Neural crest cell (in vitro differentiated cells): ENCODE measurements around the gene DCUN1D1. TPM values are rescaled to one million over a fixed set of nuclear protein-coding genes. Genes with fewer than 3 reads are reported as not detected.

Source experiments
- DNase-seq: peaks from one replicate; pipeline ENCODE4 v3.0.0; 2021; ENCODE audit warnings: low read depth, mixed read lengths, low spot score
- H3K27ac Mint-ChIP-seq: one replicate; pipeline ENCODE4 v1.8.0; 2021; ENCODE audit warnings: mild to moderate bottlenecking, mixed read lengths; ENCODE audit not compliant: unreplicated experiment
- H3K27me3 Mint-ChIP-seq: 2 replicates; pipeline ENCODE4 v1.8.0; 2021; ENCODE audit warnings: low read depth, mild to moderate bottlenecking, mixed read lengths
- H3K36me3 Mint-ChIP-seq: 2 replicates; pipeline ENCODE4 v1.8.0; 2021; ENCODE audit warnings: low read depth, mild to moderate bottlenecking, mixed read lengths
- H3K4me1 Mint-ChIP-seq: 2 replicates; pipeline ENCODE4 v1.8.0; 2021; ENCODE audit warnings: mixed read lengths
- H3K4me3 Mint-ChIP-seq: one replicate; pipeline ENCODE4 v1.8.0; 2021; ENCODE audit warnings: mild to moderate bottlenecking, mixed read lengths
- H3K9me3 Mint-ChIP-seq: 2 replicates; pipeline ENCODE4 v1.8.0; 2021; ENCODE audit warnings: mixed read lengths
- CTCF ChIP-seq: fragments of 200-600 bp; sonication (generic); conservative IDR thresholded peaks from 2 replicates; pipeline ENCODE4 v1.5.0; 2021; ENCODE audit warnings: antibody characterized with exemption, mild to moderate bottlenecking
- long read RNA-seq: library from polyadenylated mRNA; unstranded; transcript quantifications from one replicate; pipeline ENCODE4 v2.0.0, GENCODE V29; 2020
- total RNA-seq: library from RNA; stranded (reverse); gene quantifications from 2 replicates; pipeline ENCODE4 v1.2.1, GENCODE V29; 2021

DCUN1D1 gene
- total RNA-seq, result 48.3 and 57.6 TPM in 2 replicates
- long read RNA-seq, full-length matches to known transcripts, result 24 of 41 reads
- long read RNA-seq, partial matches to known transcripts, result 2 of 41 reads
- long read RNA-seq, other reads (novel, unspliced or antisense), result 15 of 41 reads

- H3K4me3 Mint-ChIP-seq, result peak within 1 kb of the TSS; percentile 94
- peaks cover 3% of the 10 kb centered on the region for H3K36me3 Mint-ChIP-seq
- peak within 1 kb of the TSS; percentile 41 for H3K27ac Mint-ChIP-seq
- no peaks in the 10 kb centered on the region for H3K27me3 Mint-ChIP-seq
- DNase-seq, result peak; percentile 90
- H3K9me3 Mint-ChIP-seq, result no peaks in the 10 kb centered on the region
- peaks cover 27% of the 10 kb centered on the region for H3K4me1 Mint-ChIP-seq
- no peak for TF ChIP-seq CTCF
Measured at GRCh38 chr3:182980204-182981037, at the start of gene DCUN1D1. TSS of gene DCUN1D1 (minus strand) at chr3:182980538. CDS start at chr3:182980489, 49 bp downstream.

GRCh38 chr3:183028416-183028815 is 48.1 kb upstream of the DCUN1D1 start:
- Mint-ChIP-seq H3K27ac (no peak overlapping the region), H3K9me3 (peaks cover 6% of the 10 kb centered on the region), H3K4me3 (no peak overlapping the region), H3K36me3 (peaks cover 30% of the 10 kb centered on the region), H3K4me1 (no peaks in the 10 kb centered on the region), H3K27me3 (no peaks in the 10 kb centered on the region)
- DNase-seq, result no peak
- TF ChIP-seq CTCF, result no peak

- no peak overlapping the region for H3K4me3 Mint-ChIP-seq
- H3K36me3 Mint-ChIP-seq, result peaks cover 32% of the 10 kb centered on the region
- no peak for DNase-seq
- H3K9me3 Mint-ChIP-seq, result peaks cover 6% of the 10 kb centered on the region
- no peak for TF ChIP-seq CTCF
- H3K4me1 Mint-ChIP-seq, result no peaks in the 10 kb centered on the region
- H3K27me3 Mint-ChIP-seq, result no peaks in the 10 kb centered on the region
- no peak overlapping the region for H3K27ac Mint-ChIP-seq
Measured at GRCh38 chr3:183027276-183027675, 46.9 kb upstream of the DCUN1D1 start.

GRCh38 chr3:183022936-183023516 is 42.7 kb upstream of the DCUN1D1 start:
- no peaks in the 10 kb centered on the region for H3K27me3 Mint-ChIP-seq
- H3K27ac Mint-ChIP-seq, result no peak overlapping the region
- H3K36me3 Mint-ChIP-seq, result peaks cover 20% of the 10 kb centered on the region
- no peak overlapping the region for H3K4me3 Mint-ChIP-seq
- no peaks in the 10 kb centered on the region for H3K4me1 Mint-ChIP-seq
- no peak for DNase-seq
- no peaks in the 10 kb centered on the region for H3K9me3 Mint-ChIP-seq
- no peak for TF ChIP-seq CTCF

GRCh38 chr3:183018421-183019192 is 38.3 kb upstream of the DCUN1D1 start:
- Mint-ChIP-seq H3K36me3 (peaks cover 15% of the 10 kb centered on the region), H3K9me3 (no peaks in the 10 kb centered on the region), H3K4me3 (no peak overlapping the region), H3K27me3 (no peaks in the 10 kb centered on the region), H3K27ac (no peak overlapping the region), H3K4me1 (no peaks in the 10 kb centered on the region)
- no peak for TF ChIP-seq CTCF
- no peak for DNase-seq
